HG03066 (cell line): Measurements from ENCODE around the gene ABCB9.
A peak's percentile ranks its signal among the peaks of the same experiment; 100 is the strongest.
"Not testable (repeated sequence)": the region's sequence is repeated elsewhere in the genome, so short reads cannot be mapped to it uniquely, and the experiment has no call there.

ENCODE experiments used
- ATAC-seq: cut with Tn5 transposase; IDR thresholded peaks from one replicate; pipeline ENCODE4 v1.9.1; 2021; ENCODE audit warnings: low read depth; ENCODE audit not compliant: unreplicated experiment

ABCB9 gene

DNA sequence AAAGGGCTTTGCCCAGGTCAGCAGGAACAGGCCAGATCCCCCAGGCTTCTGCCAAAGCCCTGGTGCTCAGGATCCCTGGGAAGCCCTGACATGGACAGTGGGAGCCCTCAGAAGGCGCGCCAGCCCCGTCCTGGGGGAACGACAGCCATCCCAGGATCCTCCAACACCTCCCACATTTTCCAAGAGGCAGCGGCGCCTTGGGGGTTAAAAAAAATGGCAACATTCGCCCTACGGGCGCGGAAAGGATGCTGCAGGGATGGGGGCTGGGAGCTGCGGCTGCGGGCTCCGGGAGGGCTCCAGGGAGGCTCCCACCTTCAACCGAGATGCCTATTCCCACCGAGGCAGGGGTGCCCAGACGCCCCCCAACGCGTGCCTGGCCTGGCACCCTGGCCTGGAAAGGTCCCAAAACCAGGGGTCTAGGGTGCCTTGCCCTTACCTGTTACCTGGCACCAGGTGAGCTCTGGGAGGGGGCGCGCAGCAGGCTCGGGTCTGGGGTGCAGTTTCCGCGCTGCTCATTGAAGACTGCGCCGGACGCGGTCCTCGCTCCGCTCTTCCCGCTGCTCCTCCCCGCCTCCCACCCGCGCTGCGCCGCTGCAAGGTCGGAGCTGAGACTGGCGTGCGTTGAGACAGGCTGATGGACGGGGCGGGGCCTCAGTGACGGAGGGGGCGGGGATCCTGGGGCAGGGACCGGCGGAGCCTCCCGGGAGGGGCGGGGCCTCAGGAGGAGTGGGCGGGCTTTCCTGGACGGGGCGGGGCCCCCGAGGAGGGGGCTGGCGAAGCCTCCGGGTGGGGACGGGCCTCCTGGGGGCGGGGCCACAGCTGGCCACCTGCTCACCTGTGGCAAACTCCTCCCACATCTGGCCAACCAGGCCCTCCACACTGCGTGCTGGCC lies at the start of gene ABCB9:
Gene ABCB9 (minus strand): TSS at position 613 of the 892 bp plus-strand sequence. CDS start 6,228 bp downstream, outside the sequence.
- peak; percentile 68 for ATAC-seq

DNA sequence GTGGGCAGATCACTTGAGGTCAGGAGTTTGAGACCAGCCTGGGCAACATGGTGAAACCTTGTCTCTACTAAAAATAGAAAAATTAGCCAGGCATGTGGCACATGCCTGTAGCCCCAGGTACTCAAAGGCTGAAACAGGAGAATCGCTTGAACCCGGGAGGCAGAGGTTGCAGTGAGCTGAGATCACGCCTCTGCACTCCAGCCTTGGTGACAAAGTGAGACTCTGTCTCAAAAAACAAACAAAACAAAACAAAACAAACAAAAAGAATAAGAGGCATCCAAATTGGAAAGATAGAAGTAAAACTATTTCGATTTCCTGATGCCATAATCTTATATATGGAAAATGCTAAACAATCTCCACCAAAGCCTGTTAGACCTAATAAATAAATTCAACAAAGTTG lies 48.2 kb upstream of the ABCB9 start:
- ATAC-seq: not testable (repeated sequence)

DNA sequence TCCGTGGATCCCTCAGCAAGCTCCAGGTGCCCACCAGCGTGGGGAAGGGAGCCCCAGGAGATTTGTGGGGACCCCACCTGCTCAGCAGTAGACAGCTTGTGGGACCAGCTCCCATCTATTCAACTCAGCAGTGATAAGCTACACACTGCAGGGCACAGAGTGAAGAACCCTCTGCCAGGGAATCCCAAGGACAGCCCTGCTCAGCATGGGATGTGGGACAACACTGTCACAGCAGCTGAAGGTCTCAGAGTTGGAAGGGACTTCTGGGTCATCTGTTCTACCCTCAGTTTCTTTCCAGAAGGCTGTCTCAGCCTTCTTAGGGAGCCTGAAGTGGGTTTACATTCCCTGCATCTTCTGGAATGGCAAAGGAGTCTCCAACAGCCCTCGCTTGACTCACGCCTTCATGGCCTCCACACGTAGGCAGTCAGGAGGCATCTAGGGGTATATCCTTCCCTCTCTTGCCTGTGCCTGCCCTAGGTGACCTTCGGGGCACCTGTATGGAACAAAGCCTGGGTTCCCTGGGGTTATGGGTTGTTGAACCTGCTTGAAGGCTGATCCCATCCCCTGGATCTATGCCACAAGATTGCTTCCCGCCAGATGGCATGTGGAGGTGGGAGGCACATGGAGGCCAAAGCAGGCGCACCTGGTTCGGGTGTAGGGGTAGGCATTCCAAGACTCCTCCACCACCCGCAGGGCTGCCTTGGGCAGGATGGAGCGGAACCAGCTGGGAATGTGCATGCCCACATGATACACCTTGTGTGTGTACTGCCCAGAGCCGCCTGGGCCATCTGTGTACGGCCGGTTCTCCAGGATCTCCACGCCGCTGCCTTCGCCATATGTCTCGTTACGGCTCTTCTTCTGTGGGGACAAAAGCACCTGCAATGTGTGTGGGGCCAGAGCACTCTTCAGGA lies 47.2 kb upstream of the ABCB9 start:
- no peak for ATAC-seq

DNA sequence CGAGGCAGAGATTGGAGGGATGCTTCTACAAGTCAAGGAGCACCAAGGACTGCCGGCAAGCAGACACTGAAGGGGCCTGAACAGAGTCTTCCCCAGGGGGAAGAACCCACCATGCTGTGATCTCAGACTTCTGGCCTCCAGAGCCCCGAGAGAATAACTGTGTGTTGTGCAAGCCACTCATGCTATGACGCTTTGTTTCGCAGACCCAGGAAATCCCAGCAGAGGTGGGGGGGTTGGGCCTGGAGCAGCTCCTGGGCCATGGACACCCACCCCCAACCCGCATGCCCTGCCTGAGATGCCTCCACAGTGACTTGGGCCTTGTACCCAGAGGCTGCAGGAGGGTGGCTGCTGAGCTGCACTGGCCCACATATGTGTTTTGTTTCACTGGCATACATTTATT lies 45.4 kb upstream of the ABCB9 start:
- no peak for ATAC-seq

DNA sequence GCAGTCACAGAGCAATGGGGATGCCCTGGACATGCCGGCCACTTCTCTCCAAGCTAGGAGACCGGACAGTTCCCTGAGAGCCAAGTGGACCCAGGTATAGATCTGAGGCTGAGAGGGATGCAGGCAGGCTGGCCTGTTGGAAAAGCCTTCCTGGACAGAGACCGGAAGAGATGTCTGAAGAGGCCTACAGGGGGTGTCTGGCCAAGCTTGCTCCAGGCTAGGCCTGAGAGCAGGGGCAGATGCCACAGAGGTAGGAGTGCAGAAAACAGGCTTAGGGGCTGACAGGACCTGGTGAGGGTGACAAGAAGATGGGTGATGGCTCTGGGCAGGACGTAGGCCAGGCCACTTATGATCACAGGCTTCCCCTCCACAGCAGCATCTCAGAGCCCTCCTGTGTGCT lies 44.4 kb upstream of the ABCB9 start:
- no peak for ATAC-seq

DNA sequence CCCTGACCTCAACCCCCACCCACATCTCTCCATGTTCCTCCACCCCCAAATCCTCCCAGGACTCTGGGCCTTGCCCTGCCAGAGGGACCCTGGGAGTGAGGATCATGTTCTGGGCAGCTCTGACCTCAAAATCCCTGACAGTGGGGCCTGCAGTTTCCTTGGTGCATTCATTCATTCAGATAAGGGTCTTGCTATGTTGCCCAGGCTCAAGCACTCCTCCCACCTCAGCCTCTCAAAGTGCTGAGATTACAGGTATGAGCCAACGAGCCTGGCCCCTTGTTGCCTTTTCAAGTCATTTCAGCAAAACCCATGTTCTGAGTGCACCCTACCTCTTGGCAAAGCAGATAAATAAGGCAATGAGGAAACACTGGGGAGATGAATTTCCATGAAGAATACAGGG lies 43.8 kb upstream of the ABCB9 start:
- no peak for ATAC-seq

DNA sequence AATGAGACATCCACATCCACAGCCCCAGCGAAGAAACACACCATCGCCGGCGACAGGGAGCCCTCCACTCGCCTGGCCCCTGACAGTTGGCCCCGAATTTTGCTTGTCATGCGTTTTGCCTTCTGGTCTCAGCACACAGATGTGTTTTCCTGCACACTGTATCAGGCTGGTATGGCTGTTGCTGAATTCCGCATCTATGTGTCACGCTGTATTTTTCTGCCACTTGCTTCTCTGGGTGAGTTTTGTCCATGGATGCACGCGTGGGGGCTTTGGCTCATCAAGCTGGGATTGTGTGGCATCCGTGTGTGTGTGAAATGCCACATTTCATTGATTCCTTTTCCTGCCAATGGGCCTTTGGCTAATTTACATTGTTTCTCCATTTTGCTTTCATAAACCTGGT lies 40.7 kb upstream of the ABCB9 start:
- no peak for ATAC-seq

DNA sequence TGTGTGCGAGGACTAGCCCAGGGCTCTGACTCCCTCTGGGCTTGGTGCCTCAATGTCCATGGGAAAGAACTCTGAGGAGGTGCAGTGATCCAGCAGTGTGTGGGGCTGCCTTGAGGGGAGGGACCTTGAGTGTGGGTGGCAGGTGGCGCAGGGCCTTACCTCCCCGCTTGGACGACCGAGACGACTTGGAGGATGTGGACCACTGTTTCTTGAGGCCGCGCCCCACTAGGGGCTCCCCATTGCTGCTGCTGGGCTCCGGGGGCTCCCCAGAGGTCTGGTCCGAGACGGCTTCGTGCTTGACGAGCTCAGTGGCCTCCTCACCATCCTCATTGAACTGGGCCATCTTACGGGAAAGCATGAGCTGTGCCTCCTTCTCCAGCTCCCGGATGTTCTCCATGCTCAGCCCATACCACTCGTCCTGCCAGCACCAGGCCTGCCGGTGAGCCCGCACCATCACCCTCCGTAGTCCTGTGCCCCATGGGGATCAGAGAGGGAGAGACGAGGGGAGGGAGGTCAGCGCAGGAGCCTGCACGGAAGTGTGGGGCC lies 38.9 kb upstream of the ABCB9 start:
- no peak for ATAC-seq

DNA sequence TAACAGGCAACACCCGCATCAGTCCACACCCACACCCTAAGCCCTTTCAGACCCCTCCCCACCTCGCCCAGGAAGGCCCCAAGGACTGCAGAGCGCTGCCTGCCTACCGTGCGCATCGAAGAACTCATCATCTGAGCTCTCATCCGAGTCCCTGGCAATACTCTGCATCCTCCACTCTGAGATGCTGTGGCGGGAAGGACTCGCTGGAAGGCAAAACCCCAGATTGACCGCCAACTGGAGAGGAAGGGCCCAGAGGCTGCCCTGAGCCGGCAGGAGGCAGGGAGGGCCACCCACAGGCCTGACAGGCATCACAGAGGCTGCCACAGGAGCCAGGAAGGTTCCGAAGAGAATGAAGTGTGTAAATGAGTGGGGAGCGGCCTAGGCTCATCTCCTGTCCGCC lies 38.0 kb upstream of the ABCB9 start:
- no peak for ATAC-seq

DNA sequence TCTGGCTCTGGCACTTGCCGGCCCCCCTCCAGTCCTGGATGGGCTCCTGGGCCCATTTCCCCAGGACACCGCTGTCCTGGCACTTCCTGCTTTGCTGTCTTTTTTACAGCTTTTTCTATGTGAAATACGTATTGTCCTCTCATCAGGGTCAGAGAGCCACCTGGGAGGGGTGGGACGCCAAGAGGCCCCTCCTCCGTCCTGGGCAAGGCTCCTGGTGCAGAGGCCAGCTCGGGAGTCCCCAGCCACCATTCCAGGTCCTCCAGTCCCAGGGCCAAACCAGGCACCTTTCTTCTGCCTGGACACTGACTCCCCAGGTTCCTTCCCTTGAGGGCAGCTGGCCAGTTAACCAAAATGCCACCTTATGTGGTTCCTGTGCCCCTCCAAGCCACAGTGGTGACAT lies 37.0 kb upstream of the ABCB9 start:
- no peak for ATAC-seq

DNA sequence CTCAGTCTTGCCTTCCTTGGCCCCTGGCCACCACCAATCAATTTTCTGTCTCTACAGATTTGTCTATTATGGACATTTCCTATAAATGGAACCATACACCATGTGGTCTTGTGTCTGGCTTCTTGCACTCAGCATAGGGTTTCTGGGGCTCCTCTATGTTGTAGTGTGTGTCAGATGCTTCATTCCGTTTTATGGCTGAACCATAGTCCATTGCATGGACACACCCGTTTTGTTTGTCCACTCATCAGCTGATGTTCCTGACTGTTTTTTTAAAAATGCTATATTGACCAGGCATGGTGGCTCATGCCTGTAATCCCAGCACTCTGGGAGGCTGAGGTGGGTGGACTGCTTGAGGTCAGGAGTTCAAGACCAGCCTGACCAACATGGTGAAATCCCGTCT lies 35.2 kb upstream of the ABCB9 start:
- no peak for ATAC-seq

DNA sequence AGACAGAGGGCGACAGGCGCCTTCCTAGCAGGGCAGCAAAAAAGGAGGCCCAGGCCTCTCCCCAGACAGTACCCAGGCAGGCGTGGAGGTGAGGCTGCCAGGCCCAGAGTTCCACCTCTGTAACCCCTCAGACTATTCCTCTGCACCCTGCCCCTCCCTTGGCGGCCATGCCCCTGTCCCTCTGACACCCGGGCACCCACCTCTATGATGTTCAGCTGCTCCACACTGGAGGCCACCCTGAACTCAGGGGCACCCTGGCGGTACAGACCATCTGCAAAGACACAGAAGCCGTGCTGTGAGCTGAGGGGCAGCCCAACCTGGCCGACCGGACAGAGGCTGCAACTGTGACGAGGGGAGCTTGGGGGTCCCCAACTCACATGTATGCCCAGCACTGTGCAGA lies 34.3 kb upstream of the ABCB9 start:
- ATAC-seq: no peak

DNA sequence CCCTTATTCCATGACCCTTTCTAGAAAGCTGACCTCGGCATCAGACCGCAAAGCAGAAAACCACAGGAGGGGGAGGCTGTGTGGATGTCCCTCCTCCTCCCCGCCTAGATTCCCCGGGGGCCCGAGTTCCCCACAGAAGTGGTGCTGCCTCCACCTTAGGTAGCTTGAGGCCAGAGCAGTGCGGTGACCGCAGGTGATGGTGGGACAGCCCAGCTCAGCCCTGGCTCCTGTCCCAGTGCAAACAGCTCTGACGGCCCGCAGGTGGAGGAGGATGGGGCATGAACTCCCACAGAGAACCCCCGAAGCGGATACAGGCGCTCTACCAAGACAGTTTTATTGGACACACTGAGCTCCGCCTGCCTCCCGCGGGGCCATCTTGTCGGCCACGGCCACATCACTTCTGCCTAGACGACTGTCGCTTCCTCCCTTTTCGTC lies 33.7 kb upstream of the ABCB9 start:
- ATAC-seq: no peak

DNA sequence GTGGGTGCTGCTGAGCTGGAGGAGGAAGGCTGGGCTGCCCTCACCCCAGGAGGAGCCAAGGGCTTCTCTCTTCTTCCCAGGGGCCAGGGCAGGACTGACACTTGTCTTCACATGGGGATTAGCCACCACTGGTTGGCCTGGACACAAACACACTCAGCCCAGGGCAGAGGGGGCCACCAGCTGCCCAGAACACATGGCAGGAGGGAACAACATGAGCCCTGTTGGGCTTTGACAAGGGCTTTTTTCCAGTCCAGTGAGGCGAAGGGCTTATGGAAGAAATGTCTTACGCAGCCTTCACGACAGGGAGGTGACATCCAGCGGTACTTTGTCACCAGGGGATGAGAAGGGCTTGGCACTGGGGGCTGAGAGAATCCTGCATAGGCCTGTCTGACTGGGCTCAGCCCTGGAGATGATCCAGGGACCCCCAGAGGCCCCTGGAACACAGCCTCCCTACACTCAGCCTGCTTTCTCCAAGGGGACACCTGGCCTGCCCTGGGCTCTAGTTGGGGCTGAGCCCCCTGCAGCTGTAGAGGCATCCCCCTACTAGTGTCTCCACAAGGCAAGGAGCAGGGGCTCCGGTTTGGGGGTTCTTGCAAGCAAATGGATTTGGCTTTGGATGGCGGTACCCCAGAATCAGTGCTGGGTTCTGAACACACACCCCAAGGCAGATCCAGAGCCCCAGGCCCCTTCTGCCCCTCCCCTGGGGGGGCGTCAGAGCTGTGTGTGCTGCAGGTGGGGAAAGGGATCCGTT lies 33.1 kb upstream of the ABCB9 start:
- no peak for ATAC-seq

DNA sequence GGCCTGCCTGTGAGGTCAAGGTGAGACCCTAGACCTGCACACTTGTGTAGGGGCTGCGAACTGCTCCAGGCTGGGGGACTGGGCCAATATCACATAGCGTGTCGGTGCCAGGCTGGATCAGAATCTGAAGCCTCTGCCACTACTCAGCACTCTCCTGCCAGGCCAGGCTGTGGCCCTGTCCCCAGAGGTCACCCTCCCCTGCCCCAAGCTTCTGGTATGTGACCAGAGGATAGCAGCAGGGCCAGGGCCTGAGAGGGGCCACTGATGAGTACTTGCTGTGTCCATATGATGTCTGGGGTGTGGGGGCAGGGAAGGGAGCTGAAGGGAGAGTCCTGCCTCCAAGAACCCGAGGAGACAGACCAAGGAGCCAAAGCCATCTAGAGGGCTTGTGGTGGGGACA lies 32.1 kb upstream of the ABCB9 start:
- ATAC-seq: no peak

DNA sequence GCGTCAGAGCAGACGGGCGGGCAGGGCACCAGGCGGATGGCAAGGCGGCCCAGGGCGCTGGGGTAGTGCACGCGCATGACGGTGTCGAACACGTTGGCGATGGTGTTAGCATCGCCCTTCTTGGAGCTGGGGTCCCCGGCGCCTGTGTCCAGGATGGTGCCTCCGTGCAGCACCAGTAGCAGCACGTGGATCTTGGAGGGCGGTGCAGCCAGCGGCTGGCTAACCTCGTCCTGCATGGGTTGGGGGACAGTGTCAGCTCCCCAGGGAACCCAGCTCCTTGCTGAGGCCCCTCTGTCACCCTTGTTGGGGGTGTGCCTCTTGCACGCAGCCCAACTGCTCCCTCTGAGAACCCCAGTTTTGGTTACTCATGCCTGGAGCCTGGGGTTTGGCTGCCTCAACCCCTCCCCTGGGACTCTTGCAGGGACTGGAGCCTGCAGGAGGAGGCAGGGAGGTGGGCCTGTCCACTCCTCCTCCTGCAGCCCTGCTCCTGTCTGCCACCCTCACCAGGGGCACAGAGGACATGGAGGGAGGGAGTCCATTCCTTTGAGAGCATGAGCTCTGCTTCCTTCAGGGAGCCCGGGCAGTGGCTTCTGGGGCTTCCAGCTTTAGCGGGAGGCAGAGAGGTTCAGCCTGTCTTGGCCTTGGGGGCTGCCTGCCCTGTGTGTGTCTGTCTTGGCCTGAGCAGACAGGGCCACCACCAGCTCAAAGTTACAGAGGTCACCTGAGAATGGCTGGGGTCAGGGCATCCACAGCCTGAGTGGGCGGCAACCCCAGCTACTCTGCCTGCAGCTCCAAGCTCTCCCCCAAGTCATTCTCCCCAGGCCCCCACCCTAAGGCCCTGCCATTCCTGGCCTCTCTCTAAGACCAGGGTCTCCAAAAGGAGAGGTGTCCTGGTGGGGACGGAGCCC lies 31.3 kb upstream of the ABCB9 start:
- no peak for ATAC-seq

DNA sequence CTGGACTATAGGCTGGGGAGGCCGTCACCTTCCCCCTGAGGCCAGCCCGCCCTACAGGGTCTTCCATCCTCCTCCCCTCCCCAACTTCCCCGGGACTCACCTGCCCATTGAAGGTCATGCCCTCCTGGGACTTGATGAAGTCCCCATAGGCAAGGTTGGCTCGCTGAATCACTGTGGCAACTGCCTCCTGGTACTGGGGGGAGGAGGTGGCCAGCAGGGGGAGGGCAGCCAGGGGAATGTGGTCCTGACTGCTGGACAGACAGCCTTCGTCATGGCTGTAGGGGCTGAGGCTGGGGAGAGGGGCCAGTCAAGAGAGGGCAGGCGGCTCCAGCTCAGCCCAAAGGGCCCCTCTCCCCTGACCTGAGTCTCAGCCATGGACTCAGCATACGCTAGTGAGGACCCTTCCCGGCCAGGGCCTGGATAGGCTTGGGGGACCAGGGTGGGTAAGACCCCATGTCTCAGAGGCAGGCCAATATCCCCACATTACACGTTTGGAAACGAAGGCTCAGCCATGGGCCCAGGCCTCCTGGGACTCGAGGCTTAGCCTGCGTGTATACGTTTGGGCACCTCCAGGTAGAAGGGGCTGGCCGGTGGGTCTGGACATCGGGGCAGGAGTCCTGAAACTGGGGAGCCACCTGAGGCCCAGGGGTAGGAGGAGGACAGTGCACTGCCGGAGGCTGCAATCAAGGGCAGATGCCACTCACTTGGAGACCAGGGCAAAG lies 30.5 kb upstream of the ABCB9 start:
- ATAC-seq: no peak

DNA sequence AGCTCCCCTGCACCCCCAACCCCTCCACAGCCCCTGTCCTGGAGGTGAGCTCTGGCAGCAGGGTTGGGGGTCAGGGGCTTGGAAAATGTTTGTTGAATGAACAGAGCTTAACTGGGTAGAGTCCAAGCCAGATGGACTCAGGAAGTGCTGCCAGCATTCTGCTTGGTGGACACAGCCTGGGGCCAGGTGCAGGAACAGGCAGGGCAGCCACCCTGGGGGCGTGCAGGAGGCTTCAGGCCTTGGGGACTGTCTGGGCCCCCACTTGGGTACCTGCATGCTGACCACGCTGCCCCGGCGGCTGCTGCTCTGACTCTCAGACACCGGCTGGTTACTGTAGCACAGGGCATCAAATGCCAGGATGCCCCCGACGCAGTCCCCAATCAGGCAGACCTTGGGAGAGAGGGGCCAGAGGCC lies 29.9 kb upstream of the ABCB9 start:
- ATAC-seq: no peak
